Type B pancreatic cell (in vitro differentiated cells): Measurements from ENCODE around the gene SYNE3. TPM values are rescaled to one million over a fixed set of nuclear protein-coding genes. Genes with fewer than 3 reads are reported as not detected.

ENCODE experiments used
- DNase-seq: peaks from one replicate; pipeline ENCODE4 v3.0.0; 2021; ENCODE audit warnings: mixed read lengths; ENCODE audit not compliant: unreplicated experiment; ENCODE audit errors: extremely low spot score
- H3K27ac Mint-ChIP-seq: 2 replicates; pipeline ENCODE4 v1.8.0; 2021; ENCODE audit warnings: mild to moderate bottlenecking, mixed read lengths
- H3K27me3 Mint-ChIP-seq: 2 replicates; pipeline ENCODE4 v1.8.0; 2021; ENCODE audit warnings: mixed read lengths
- H3K36me3 Mint-ChIP-seq: 2 replicates; pipeline ENCODE4 v1.8.0; 2021; ENCODE audit warnings: mixed read lengths
- H3K4me1 Mint-ChIP-seq: one replicate; pipeline ENCODE4 v1.8.0; 2021; ENCODE audit warnings: mixed read lengths; ENCODE audit not compliant: unreplicated experiment
- H3K4me3 Mint-ChIP-seq: 2 replicates; pipeline ENCODE4 v1.8.0; 2021; ENCODE audit warnings: mild to moderate bottlenecking, mixed read lengths
- H3K9me3 Mint-ChIP-seq: 2 replicates; pipeline ENCODE4 v1.8.0; 2021; ENCODE audit warnings: mixed read lengths
- total RNA-seq: library from RNA; stranded (reverse); gene quantifications from 2 replicates; pipeline ENCODE4 v1.2.1, GENCODE V29; 2021; ENCODE audit warnings: low replicate concordance
- TF ChIP-seq, protein P1 (sequence below): fragments of 200-600 bp; sonication (generic); conservative IDR thresholded peaks from 2 replicates; pipeline ENCODE4 v1.5.0; 2021; ENCODE audit warnings: antibody characterized with exemption, mild to moderate bottlenecking

Gene SYNE3
- total RNA-seq, 1 donor from 2014 or later: 0.65 TPM

DNA sequence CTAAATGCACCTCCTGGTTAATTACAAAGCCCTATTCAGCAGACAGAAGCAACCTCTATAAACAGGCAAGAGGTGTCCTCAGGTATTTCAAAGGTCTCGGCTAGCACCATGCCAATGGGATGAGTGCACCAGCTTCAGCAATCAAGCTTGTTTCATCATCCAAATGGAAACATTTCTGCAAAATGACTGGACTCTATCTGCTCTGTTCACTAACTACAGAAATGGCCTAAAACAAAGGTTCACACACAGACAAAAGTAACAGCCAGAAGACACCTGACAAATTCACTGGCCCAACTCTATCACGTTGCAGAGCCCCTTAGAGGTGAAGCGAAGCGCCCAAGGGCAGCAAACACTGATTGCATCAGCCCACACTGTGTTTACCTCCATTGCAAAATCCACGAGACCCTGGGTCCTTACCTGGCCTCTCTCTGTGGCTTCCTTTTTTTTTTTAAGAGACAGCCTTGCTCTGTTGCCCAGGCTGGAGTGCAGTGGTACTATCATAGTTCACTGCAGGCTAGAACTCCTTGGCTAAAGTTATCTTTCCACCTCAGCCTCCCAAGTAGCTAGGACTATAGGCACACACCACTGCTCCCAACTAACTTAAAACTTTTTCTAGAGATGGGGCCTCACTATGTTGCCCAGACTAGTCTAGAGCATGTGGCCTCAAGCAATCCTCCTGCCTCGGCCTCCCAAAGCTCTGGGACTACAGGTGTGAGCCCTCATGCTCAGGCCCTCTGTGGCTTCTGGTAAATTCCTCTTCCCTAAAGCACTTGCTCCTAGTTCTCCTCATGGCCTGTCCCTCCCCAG, 8.5 kb upstream of the SYNE3 start:
- TF ChIP-seq, protein P1, sequence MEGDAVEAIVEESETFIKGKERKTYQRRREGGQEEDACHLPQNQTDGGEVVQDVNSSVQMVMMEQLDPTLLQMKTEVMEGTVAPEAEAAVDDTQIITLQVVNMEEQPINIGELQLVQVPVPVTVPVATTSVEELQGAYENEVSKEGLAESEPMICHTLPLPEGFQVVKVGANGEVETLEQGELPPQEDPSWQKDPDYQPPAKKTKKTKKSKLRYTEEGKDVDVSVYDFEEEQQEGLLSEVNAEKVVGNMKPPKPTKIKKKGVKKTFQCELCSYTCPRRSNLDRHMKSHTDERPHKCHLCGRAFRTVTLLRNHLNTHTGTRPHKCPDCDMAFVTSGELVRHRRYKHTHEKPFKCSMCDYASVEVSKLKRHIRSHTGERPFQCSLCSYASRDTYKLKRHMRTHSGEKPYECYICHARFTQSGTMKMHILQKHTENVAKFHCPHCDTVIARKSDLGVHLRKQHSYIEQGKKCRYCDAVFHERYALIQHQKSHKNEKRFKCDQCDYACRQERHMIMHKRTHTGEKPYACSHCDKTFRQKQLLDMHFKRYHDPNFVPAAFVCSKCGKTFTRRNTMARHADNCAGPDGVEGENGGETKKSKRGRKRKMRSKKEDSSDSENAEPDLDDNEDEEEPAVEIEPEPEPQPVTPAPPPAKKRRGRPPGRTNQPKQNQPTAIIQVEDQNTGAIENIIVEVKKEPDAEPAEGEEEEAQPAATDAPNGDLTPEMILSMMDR: no peak
- Mint-ChIP-seq H3K4me1 (peaks cover 20% of the 10 kb centered on the region), H3K9me3 (no peaks in the 10 kb centered on the region), H3K27ac (peak overlapping the region; percentile 76), H3K4me3 (no peak overlapping the region), H3K36me3 (peaks cover 4% of the 10 kb centered on the region), H3K27me3 (no peaks in the 10 kb centered on the region)
- DNase-seq: no peak

DNA sequence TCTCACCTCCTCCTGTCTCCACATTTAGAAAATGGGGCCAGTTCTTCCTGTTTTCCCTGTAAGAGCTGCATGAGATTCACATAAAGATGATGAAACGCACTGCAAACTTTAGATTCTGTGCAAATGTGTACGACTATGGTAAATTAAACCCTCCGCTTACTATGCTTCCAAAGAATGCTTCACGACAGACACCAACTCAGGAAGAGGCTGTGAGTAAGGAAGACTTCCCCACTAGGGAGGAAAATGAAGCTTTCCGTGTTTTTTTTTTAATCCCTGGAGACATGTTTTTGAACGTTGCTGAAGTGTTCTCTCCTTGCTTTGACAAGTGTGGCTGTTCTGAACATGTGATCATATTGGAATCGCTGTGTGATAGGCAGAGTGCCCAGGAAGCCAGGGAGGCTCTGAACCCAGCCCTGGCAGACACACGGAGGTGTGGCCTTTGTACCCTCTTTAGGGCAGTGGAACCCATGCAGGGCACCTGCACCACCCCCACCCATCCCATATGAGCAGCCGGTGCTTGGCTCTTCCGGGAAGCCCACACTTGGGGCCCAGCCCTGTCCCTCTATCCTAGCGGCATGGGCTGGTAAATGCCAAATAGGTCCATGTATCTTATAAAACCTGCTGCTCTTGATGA, 7.5 kb upstream of the SYNE3 start:
- no peak for DNase-seq
- TF ChIP-seq, protein P1: no peak
- peaks cover 4% of the 10 kb centered on the region for H3K27me3 Mint-ChIP-seq
- H3K27ac Mint-ChIP-seq: peak overlapping the region; percentile 42
- peaks cover 20% of the 10 kb centered on the region for H3K4me1 Mint-ChIP-seq
- H3K9me3 Mint-ChIP-seq: no peaks in the 10 kb centered on the region
- peak overlapping the region; percentile 32 for H3K4me3 Mint-ChIP-seq
- no peaks in the 10 kb centered on the region for H3K36me3 Mint-ChIP-seq

DNA sequence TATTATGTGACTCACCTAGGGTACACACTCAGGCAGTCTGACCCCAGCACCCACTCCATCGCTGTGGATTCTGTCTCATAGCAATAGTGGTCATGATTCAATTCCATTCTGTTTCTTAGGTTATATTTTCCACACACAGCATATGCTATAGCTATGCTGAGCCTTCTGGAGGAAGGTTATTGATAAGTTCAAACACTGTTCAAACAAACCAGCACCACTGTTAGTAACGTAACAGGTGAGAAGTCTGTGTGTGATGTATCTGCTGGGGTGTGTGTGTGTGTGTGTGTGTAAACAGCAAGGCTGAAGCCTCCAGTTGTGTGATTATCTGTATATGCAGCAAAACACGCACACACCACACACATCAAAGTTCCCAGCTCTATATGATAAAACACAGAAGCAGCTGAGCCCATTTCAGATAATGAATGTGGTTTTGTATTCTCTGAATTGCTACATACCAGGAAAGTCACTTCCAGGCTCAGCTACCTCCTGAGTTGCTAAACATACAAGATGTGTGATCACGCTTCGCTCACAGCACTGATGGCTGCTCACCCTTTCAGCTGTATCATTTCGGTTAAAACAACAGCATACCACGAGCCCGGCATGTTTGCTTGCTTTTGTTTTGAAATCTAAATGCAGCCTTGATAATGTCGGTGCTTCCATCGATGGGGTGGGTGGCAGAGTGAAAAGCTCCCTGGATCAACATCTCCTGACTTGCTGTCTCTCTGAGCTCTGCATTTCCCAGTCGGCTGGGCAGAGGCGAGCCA, 6.8 kb upstream of the SYNE3 start:
- H3K4me1 Mint-ChIP-seq: peaks cover 20% of the 10 kb centered on the region
- peak overlapping the region; percentile 42 for H3K27ac Mint-ChIP-seq
- no peak for DNase-seq
- H3K4me3 Mint-ChIP-seq: no peak overlapping the region
- H3K36me3 Mint-ChIP-seq: no peaks in the 10 kb centered on the region
- H3K27me3 Mint-ChIP-seq: peaks cover 11% of the 10 kb centered on the region
- H3K9me3 Mint-ChIP-seq: no peaks in the 10 kb centered on the region
- TF ChIP-seq, protein P1: no peak

DNA sequence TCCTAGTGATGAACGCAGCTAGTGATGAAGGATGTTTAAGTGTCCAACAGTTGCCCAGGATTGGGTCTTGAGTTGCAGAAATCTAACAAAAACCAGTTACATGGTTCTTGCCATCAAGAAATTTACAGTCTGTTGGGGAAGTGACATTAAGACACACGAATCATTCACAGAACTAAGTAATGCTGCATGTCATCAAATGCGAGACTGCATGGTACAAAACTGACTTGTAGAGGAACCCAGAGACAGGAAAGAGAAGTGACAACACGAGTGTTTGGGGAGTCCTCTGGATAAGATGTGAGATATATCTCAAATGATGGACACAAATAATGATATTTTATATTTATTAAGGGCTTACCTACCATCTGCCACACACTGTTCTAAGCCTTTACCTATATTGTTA, 6.1 kb upstream of the SYNE3 start:
- H3K4me1 Mint-ChIP-seq: peaks cover 22% of the 10 kb centered on the region

DNA sequence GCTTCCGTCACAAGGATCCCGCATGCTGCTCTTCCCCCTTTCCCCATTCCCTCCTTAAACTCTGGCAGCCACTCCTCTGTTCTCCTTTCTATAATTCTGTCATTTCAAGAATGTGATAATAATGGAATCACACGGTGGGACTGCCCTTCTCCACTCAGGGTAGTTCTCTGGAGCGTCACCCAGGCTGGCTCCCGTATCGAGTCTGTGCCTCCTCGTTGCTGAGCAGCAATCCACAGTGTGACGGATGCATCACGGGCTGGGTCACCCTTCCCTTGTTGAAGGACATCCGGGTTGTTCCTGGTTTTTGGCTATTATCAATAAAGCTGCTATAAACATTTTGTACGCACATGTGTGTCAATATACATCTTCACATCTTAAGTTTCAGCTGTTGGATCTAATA, 5.7 kb upstream of the SYNE3 start:
- Mint-ChIP-seq H3K4me3 (no peak overlapping the region), H3K27me3 (peaks cover 22% of the 10 kb centered on the region), H3K27ac (no peak overlapping the region), H3K36me3 (no peaks in the 10 kb centered on the region), H3K4me1 (peaks cover 23% of the 10 kb centered on the region), H3K9me3 (no peaks in the 10 kb centered on the region)
- TF ChIP-seq, protein P1: no peak
- no peak for DNase-seq

More for the DNA sequence above, 6.1 kb upstream of the SYNE3 start:
- peaks cover 17% of the 10 kb centered on the region for H3K27me3 Mint-ChIP-seq
- TF ChIP-seq, protein P1: no peak
- no peak for DNase-seq
- H3K27ac Mint-ChIP-seq: no peak overlapping the region
- H3K4me3 Mint-ChIP-seq: no peak overlapping the region
- H3K9me3 Mint-ChIP-seq: no peaks in the 10 kb centered on the region
- H3K36me3 Mint-ChIP-seq: no peaks in the 10 kb centered on the region
